Stimulated activated CD4-positive, alpha-beta T cell treated with anti-CD3 and anti-CD28 coated beads, Interleukin-1b, Interleukin-23, amount 100 ng/mL, for 24 hours (primary cell): Measurements from ENCODE around the gene STT3B.

ENCODE experiments used
- DNase-seq, 4 experiments: peaks; one replicate each; pipeline ENCODE4 v3.0.0-alpha.2; 2020; ENCODE audit warnings: low read depth in 4 of 4, low spot score in 1 of 4

The STT3B gene

GRCh38 chr3:31636694-31637442 lies 104.1 kb downstream of the STT3B start:
- no peak for DNase-seq

GRCh38 chr3:31639828-31640227 lies 107.1 kb downstream of the STT3B start:
- no peak for DNase-seq

- DNase-seq, result no peak
Measured at GRCh38 chr3:31645256-31645655, 112.5 kb downstream of the STT3B start.

- no peak for DNase-seq
Measured at GRCh38 chr3:31648286-31648968, 115.7 kb downstream of the STT3B start.

- no peak for DNase-seq
Measured at GRCh38 chr3:31652296-31652695, 119.6 kb downstream of the STT3B start.

GRCh38 chr3:31653464-31653863 lies 120.7 kb downstream of the STT3B start:
- no peak for DNase-seq

- DNase-seq, result no peak
Measured at GRCh38 chr3:31654998-31655397, 122.3 kb downstream of the STT3B start.

GRCh38 chr3:31659246-31659645 lies 126.5 kb downstream of the STT3B start:
- DNase-seq, result no peak

- DNase-seq, result no peak
Measured at GRCh38 chr3:31661286-31661685, 128.6 kb downstream of the STT3B start.

GRCh38 chr3:31661993-31662670 lies 129.4 kb downstream of the STT3B start:
- no peak for DNase-seq

GRCh38 chr3:31664031-31664430 lies 131.3 kb downstream of the STT3B start:
- DNase-seq, result no peak

GRCh38 chr3:31667582-31667981 lies 134.9 kb downstream of the STT3B start:
- no peak for DNase-seq

- DNase-seq, result no peak
Measured at GRCh38 chr3:31668242-31668641, 135.5 kb downstream of the STT3B start.

- DNase-seq, result no peak
Measured at GRCh38 chr3:31670136-31670535, 137.4 kb downstream of the STT3B start.

- DNase-seq, result no peak
Measured at GRCh38 chr3:31670722-31671121, 138.0 kb downstream of the STT3B start.

GRCh38 chr3:31671451-31671850 lies 138.7 kb downstream of the STT3B start:
- DNase-seq, result no peak

GRCh38 chr3:31671976-31672375 lies 139.3 kb downstream of the STT3B start:
- no peak for DNase-seq

GRCh38 chr3:31673950-31674349 lies 141.2 kb downstream of the STT3B start:
- no peak for DNase-seq

GRCh38 chr3:31676556-31676955 lies 143.8 kb downstream of the STT3B start:
- no peak for DNase-seq

- DNase-seq, result no peak
Measured at GRCh38 chr3:31680072-31680870, 147.5 kb downstream of the STT3B start.
